Measurements from ENCODE around the gene SHKBP1.
"Not testable (repeated sequence)": the region's sequence is repeated elsewhere in the genome, so short reads cannot be mapped to it uniquely, and the experiment has no call there.

SHKBP1 gene

GRCh38 chr19:40576585-40577451 is at the start of gene SHKBP1:
Gene SHKBP1 (plus strand): TSS chr19:40576873. CDS start chr19:40576900, 27 bp downstream.
- DNase-seq = peak; percentile 98

GRCh38 chr19:40528078-40528477 is 48.6 kb upstream of the SHKBP1 start:
- DNase-seq = no peak

GRCh38 chr19:40528533-40529092 is 48.1 kb upstream of the SHKBP1 start:
- DNase-seq = no peak

GRCh38 chr19:40529093-40529954 is 47.3 kb upstream of the SHKBP1 start:
- peak; percentile 90 for DNase-seq

GRCh38 chr19:40530091-40530901 is 46.4 kb upstream of the SHKBP1 start:
- peak; percentile 51 for DNase-seq

GRCh38 chr19:40533508-40533907 is 43.2 kb upstream of the SHKBP1 start:
- no peak for DNase-seq

- no peak for DNase-seq
These were observed 42.5 kb upstream of the SHKBP1 start for GRCh38 chr19:40534148-40534547.

- DNase-seq = no peak
These were observed 37.6 kb upstream of the SHKBP1 start for GRCh38 chr19:40539070-40539469.

GRCh38 chr19:40542202-40542859 is 34.3 kb upstream of the SHKBP1 start:
- no peak for DNase-seq

GRCh38 chr19:40543029-40543597 is 33.6 kb upstream of the SHKBP1 start:
- no peak for DNase-seq

- not testable (repeated sequence) for DNase-seq
These were observed 30.4 kb upstream of the SHKBP1 start for GRCh38 chr19:40546153-40546841.

GRCh38 chr19:40547190-40547589 is 29.5 kb upstream of the SHKBP1 start:
- DNase-seq = not testable (repeated sequence)

GRCh38 chr19:40547836-40548235 is 28.8 kb upstream of the SHKBP1 start:
- no peak for DNase-seq

GRCh38 chr19:40549007-40549708 is 27.5 kb upstream of the SHKBP1 start:
- peak; percentile 83 for DNase-seq

GRCh38 chr19:40550951-40551350 is 25.7 kb upstream of the SHKBP1 start:
- DNase-seq = no peak

GRCh38 chr19:40552848-40553247 is 23.8 kb upstream of the SHKBP1 start:
- DNase-seq = no peak

GRCh38 chr19:40553885-40554857 is 22.5 kb upstream of the SHKBP1 start:
- no peak for DNase-seq

- DNase-seq = no peak
These were observed 20.5 kb upstream of the SHKBP1 start for GRCh38 chr19:40555978-40556689.

Data from hematopoietic multipotent progenitor cell treated with erythropoietin and hydrocortisone succinate and interleukin-3 and kit ligand, for 4 days (in vitro differentiated cells).